T1000 (cell line): ENCODE results near the gene POLR1C.
"Not testable (repeated sequence)": the region's sequence is repeated elsewhere in the genome, so short reads cannot be mapped to it uniquely, and the experiment has no call there.

Experiments
- DNase-seq: peaks from one replicate; lab custom pipeline; 2025; ENCODE audit warnings: mixed read lengths; lab: John Stamatoyannopoulos, UW

Gene POLR1C, protein sequence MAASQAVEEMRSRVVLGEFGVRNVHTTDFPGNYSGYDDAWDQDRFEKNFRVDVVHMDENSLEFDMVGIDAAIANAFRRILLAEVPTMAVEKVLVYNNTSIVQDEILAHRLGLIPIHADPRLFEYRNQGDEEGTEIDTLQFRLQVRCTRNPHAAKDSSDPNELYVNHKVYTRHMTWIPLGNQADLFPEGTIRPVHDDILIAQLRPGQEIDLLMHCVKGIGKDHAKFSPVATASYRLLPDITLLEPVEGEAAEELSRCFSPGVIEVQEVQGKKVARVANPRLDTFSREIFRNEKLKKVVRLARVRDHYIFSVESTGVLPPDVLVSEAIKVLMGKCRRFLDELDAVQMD

GRCh38 chr6:43516697-43517504, at the start of gene POLR1C, which contains the start of gene YIPF3:
Gene POLR1C, plus strand, starts transcription at chr6:43517089. Its CDS starts 21 bp downstream, at chr6:43517110.
Gene YIPF3, minus strand, starts transcription at chr6:43516926. Its CDS starts 119 bp downstream, at chr6:43516807.
- peak; percentile 97 for DNase-seq

- DNase-seq: not testable (repeated sequence)
Measured at GRCh38 chr6:43467265-43467664, 49.6 kb upstream of the POLR1C start.

GRCh38 chr6:43467752-43468151, 49.1 kb upstream of the POLR1C start:
- DNase-seq: no peak

DNA sequence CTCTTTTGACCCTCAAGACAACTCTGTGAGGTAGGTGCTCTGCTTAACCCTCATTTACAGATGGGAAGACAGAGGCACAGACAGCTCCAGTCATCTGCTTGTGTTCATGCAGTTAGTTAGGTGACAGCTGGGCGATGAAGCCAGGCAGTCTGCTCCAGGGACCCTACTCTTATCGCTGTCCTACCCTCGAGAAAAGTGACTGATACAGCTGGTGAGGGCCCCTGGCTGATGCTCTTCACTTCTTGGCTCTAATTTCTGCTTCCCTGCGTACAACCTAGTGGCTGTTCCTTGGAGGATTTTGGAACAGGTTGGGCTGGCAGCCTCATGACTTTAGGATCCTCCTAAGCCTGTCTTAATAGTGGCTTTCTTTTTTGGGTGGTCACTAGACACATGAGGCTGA, 48.6 kb upstream of the POLR1C start:
- no peak for DNase-seq

DNA sequence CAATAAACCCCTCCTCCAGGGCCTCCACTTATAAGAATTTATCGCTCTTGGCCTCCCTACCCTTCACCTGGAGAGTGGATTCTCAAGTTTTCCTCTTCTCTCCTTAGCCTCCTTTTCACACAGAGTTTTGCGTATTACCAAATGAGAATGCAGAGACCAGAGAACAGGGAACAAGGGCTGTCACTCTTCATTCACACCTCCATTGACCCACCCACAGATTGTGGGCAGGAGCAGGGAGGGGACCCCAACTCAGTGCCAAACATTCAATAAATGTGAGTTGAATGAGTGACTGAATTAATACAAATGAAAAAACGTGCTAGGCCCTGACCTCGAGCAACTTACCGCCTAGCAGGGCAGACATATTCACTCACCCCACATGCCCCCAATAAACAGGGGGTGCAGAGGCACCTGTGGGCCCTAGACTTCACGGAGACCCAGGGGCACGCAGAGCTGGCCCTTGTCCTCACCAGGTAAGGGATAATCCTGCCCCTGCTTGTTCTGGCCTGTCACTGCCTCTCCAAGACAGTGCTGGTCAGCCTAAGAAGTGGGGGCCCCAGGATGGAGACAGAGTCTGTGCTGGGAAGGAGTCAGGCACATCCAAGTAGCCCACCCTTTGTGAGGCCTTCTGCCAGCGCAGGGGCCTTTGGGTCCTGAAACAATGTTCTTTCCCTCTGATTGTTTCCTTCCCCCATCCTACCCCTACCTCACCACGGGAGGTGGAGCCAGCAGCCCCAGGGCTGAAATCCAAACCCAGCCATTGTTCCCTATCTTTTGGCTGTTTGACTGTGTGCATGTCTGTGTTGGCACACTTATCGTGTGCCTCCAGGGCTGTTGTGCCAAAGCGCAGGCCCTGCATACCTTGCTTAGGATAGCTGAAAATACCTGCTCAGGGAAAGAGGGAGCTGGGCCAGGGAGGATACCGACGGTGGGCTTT, 47.9 kb upstream of the POLR1C start:
- DNase-seq: no peak

GRCh38 chr6:43469947-43470346, 46.9 kb upstream of the POLR1C start:
- DNase-seq: no peak

GRCh38 chr6:43471399-43471798, 45.5 kb upstream of the POLR1C start:
- DNase-seq: no peak

- DNase-seq: no peak
Measured at GRCh38 chr6:43472515-43472914, 44.4 kb upstream of the POLR1C start.

DNA sequence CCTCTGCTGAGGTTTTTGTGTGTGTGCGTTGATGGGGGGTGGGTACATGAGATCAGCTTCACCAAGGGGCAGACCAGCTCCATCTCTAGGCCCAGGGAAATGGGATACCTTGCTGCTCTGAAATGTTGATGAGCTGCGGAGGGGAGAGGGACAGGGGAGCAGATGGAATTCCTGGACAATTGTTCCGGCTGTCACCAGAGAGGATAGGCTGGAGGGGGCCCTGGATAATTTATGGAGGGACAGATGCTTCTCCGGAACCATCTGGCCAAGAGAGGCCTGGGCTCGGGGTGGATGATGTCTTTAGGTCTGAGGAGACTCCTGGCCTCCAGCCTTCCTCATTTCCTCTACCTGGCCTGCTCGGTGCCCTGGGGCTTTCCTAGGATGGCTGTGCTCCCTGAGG, 41.4 kb upstream of the POLR1C start:
- DNase-seq: no peak

- DNase-seq: no peak
Measured at GRCh38 chr6:43476746-43477145, 40.1 kb upstream of the POLR1C start.

DNA sequence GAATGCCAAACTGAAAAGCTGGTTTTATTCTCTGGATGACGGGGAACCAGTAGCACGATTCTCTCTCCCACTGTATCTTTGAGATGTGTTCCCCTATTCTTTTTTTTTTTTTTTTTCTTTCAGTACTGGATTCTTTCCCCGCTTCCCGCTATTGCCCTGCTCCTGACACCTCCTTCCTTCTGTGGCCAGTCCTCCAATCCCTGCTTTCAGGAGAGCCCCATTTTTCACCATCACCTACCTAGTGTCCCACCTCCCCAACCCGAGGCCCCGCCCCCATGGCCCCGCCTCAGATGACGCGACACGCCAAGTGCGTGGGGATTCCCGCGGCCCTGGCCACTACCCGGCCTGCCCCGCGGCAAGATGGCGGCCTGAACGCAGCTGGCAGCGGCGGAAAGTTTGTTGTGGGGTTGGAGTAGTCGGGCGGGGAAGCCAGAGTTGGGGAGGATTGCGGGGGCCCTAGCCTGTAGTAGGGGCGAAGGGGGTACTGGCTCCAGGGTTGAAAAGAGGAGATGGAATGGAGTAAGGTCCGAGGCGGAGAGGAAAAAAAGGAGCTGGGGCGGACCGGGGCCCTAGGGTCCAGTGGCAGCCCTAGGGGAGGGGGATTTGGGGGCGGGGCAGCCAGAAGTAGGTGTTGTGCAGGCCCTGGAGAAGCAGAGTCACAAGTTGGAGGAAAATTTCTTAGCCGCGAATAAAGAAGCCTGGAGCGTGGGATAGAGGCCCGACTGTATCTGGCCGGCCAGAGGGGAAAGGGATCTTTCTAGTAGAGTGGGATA, 39.5 kb upstream of the POLR1C start, which contains the start of gene TJAP1:
Gene TJAP1 (plus strand): TSS at position 336 of the 773 bp plus-strand sequence. CDS start 21,432 bp downstream, outside the sequence.
- DNase-seq: peak; percentile 85

GRCh38 chr6:43478008-43478372, 38.9 kb upstream of the POLR1C start:
- DNase-seq: no peak

GRCh38 chr6:43481075-43481474, 35.8 kb upstream of the POLR1C start:
- no peak for DNase-seq

DNA sequence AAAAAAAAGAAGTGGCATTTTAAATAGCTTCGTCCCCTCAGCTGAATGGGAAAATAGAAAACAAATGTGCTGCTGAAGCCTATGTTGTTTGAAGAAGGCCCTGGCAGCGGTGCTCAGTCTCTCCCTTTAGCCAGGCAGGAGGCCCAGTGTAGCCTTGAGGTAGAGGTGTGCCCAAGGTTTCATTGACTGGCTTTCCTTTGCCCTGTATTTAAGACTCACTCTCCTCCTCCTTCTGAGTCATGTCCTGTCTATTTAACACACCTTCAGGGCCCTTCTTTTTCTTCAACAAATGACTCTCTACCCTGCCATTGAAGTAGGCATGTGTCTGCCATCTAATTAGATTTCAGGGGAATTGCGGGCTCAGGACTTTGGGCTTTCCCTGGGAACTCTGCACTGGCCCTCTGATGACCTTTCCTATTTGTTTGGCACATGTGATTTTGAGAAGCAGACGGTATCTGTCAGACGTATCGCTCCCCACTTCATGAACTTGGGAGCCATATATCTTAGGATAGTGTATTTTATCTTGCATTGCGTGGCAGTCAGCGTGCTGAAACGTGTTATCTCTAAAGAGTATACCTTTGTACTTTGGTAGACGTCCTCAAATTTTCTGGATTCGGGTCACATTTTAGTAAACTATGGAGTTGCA, 35.2 kb upstream of the POLR1C start:
- DNase-seq: no peak

DNA sequence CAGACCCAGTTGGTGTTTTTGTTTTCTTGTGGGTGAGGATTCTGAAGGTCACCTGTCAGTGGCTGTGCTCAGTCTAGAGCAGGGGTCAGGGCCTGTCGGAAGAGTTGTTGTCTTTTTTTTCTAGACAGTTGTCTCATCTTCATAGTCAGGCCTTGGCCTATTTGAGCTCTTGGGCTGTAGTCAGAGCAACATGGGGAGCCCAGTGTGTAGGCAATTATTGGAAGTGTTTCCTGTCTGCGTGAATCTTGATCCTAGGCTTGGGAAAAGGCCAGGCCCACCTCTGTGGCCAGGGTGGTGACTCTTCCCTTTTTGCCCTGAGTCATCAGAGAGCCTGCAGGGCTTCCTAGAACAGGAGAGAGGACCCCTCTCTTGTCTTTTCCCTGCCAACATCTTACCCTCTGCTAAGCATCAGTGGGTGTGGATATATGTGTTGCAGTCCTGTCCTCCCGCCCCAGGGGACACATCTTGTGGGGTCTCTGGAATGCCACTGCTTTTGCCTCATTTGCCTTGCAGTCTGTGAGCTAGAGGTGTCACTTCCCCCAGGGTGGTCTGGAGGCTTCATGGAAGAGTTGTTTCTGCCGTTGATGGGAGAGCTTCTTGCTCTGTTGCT, 28.1 kb upstream of the POLR1C start:
- DNase-seq: no peak

DNA sequence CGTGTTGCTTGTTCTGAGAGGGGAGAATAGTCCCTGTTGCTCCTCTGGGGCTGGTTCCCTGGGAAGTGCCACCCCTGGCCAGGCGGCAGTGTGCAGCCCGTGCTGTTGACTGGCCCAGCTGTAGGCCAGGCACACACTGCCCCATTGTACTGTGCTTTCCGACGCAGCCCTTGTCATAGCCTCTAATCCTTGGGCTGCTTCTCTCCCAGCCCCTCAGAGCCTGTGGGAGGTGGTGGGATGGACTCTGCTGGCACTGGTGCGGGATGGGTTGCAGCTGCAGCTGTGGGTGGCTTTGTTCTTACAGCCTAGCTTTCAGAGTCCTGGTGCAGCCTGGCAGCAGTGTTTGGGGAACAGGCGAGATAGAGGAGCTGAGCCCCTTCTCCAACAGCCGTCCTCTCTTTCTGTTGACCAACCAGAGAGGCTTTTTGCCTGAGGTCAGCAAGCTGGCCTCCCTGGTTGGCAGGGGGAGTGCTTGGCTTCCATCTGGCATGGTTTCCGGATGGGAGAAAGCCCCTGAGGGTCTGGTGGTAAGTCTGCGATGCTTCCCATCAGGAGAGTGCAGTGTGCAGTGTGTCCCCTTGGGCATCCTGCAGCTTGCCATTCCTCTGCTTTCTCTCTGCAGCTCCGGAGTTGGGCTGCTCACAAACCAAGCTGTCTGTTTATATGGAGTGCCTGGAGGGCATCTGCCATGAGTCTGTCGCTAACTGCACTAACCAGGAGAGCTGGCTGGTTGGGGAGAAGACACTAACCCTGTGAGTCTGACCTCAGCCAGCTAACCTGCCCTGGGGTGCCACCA, 27.4 kb upstream of the POLR1C start:
- DNase-seq: no peak

DNA sequence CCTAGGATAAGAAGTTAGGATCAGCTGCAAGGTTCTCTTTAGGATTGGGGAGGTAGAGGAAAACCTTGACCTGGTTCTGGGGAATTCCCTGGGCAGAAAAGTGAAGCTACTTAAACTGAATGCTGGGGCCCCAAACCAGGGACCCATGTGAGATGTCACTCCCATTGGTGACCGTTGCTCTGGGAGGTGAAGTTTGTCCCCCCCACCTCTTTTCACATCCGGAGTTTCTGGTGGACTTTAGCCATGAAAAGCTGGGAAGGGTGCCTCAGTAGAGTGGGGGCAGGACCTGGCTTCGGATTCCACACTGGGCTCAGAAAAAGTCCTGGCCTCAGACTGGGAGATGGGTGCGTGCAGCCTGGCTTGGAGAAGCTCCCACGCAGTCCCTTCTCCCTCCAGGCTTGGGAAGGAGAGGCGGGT, 26.4 kb upstream of the POLR1C start:
- no peak for DNase-seq

DNA sequence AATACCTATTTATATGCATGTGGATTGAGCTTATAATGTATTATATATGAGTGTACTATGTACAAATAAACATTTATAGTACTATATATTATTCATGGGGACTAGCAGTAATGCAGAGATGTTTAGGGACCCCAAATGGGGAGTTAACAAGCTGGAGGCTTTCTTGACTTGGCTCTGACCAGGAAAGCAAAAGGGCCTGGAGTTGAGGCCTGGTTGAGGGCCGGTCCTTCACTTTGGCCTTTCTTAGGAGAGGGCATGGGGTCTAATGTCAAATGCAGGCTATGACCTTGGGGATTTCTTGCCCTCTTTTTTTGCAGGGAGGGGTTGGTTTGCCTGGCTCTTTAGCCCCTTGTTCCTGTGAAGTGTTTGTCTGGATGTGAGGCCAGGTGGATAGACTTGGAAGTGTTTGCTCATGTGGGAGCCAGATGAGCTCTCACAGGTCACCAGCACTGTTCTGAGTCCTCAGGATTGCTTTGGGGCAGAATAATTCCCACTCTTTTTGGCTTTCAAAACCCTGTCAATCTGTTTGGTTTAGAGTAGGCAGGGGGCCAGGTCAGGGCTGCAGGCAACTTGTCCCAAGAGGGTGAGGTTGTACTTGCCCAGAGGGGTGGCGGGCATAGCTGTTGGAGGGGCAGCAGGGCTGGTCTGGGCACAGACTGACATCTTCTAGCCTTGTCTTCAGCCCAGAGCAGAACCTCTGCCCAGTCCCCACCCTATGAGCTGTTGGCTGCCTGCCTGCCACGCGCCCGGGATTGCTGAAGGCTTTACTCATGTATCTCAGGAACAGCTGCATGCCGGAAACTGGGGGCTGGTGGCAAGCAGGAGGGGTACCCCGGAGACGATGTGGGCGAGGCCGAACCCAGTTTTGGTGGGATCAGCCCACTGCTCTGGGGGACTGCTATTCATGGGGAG, 24.9 kb upstream of the POLR1C start:
- DNase-seq: peak; percentile 20
